Measurements from ENCODE around the gene LPIN1. TPM values are rescaled to one million over a fixed set of nuclear protein-coding genes. Genes with fewer than 3 reads are reported as not detected.
A peak's percentile ranks its signal among the peaks of the same experiment; 100 is the strongest.

The LPIN1 gene
- total and polyA plus RNA-seq, 4 donors: 10.1 to 27.4 (median 13.4) TPM

- TF ChIP-seq FOXA1 (IDR thresholded peaks at IDR 0.05) (no peak), HNF4A (conservative IDR thresholded peaks at IDR 0.05) (no peak)
These were observed 4.5 kb downstream of the LPIN1 start (continued) for GRCh38 chr2:11750917-11751316.

GRCh38 chr2:11752906-11753305, 6.5 kb downstream of the LPIN1 start:
- Histone ChIP-seq H3K9me3 (ENCODE audit: control insufficient read depth in 4 of 4, low read length in 3 of 4) (no peaks in the 10 kb centered on the region), H3K9ac (ENCODE audit: low read depth in 1 of 2, low read length in 2 of 2) (no peak overlapping the region), H3K27ac (ENCODE audit: low read depth in 1 of 2, low read length in 2 of 2) (peak overlapping the region; percentile 49 to 51), H3K27me3 (ENCODE audit: control insufficient read depth in 4 of 4, insufficient read depth in 4 of 4, low read length in 3 of 4) (no peaks in the 10 kb centered on the region), H3K36me3 (ENCODE audit: control insufficient read depth in 4 of 4, insufficient read depth in 3 of 4, low read depth in 1 of 4, low read length in 3 of 4) (no peaks in the 10 kb centered on the region), H3K4me1 (ENCODE audit: control insufficient read depth in 4 of 4, insufficient read depth in 4 of 4, low read length in 3 of 4) (peaks cover 9 to 25% (median 20%) of the 10 kb centered on the region in 4 donors), H3K4me3 (ENCODE audit: low read depth in 1 of 3, low read length in 3 of 3) (no peak overlapping the region)
- WGBS: 85% methylated on average over 8 of the region's 8 CpGs
- no peak for DNase-seq (ENCODE audit: low spot score)
- TF ChIP-seq HNF4G (IDR thresholded peaks at IDR 0.05) (no peak), EGR1 (IDR thresholded peaks at IDR 0.05; ENCODE audit: low read depth in 2 of 2) (no peak), YY1 (IDR thresholded peaks at IDR 0.05) (no peak)

GRCh38 chr2:11753452-11753885, 7.0 kb downstream of the LPIN1 start:
- Histone ChIP-seq H3K9ac (ENCODE audit: low read depth in 1 of 2, low read length in 2 of 2) (no peak overlapping the region), H3K9me3 (ENCODE audit: control insufficient read depth in 4 of 4, low read length in 3 of 4) (no peaks in the 10 kb centered on the region), H3K27me3 (ENCODE audit: control insufficient read depth in 4 of 4, insufficient read depth in 4 of 4, low read length in 3 of 4) (no peaks in the 10 kb centered on the region), H3K36me3 (ENCODE audit: control insufficient read depth in 4 of 4, insufficient read depth in 3 of 4, low read depth in 1 of 4, low read length in 3 of 4) (no peaks in the 10 kb centered on the region), H3K27ac (ENCODE audit: low read depth in 1 of 2, low read length in 2 of 2) (peak overlapping the region; percentile 49 to 51), H3K4me1 (ENCODE audit: control insufficient read depth in 4 of 4, insufficient read depth in 4 of 4, low read length in 3 of 4) (peaks cover 9 to 21% (median 16%) of the 10 kb centered on the region in 4 donors), H3K4me3 (ENCODE audit: low read depth in 1 of 3, low read length in 3 of 3) (no peak overlapping the region)
- TF ChIP-seq CTCF (IDR thresholded peaks at IDR 0.05; ENCODE audit: low read depth, low read length, missing input control) (no peak), HNF4A (conservative IDR thresholded peaks at IDR 0.05) (no peak), RXRA (IDR thresholded peaks at IDR 0.05) (no peak), HNF4G (IDR thresholded peaks at IDR 0.05) (no peak), GABPA (IDR thresholded peaks at IDR 0.05 in 1 of 2, conservative IDR thresholded peaks at IDR 0.05 in 1 of 2) (no peak), RAD21 (IDR thresholded peaks at IDR 0.05) (no peak), NR2F2 (IDR thresholded peaks at IDR 0.05) (no peak), ZBTB33 (IDR thresholded peaks at IDR 0.05) (no peak), ATF3 (IDR thresholded peaks at IDR 0.05) (no peak), MAX (IDR thresholded peaks at IDR 0.05) (no peak), FOXA1 (IDR thresholded peaks at IDR 0.05) (no peak), SP1 (IDR thresholded peaks at IDR 0.05) (no peak), TAF1 (conservative IDR thresholded peaks at IDR 0.05) (no peak)
- WGBS: 40% methylated on average over 5 of the region's 5 CpGs
- DNase-seq (ENCODE audit: low spot score): no peak

Data from liver (tissue), 9 donors.